NCI-H460 (cell line): Measurements from ENCODE around the gene NANP. TPM values are rescaled to one million over a fixed set of nuclear protein-coding genes. Genes with fewer than 3 reads are reported as not detected.
"Not testable (repeated sequence)": the region's sequence is repeated elsewhere in the genome, so short reads cannot be mapped to it uniquely, and the experiment has no call there.

Experiments
- DNase-seq: peaks from one replicate; pipeline ENCODE4 v3.0.0-alpha.2; 2016; ENCODE audit warnings: low read depth; ENCODE audit errors: extremely low read depth
- polyA plus RNA-seq: library from polyadenylated mRNA; depleted of rRNA; stranded (reverse); fragments of >200 nt; gene quantifications from 2 replicates; pipeline ENCODE4 v1.2.3, GENCODE V29; 2014; cell fraction: nucleus; rRNA removed
- total RNA-seq: library from RNA; depleted of rRNA; stranded (reverse); fragments of >200 nt; shearing (Covaris generic); gene quantifications from 2 replicates; pipeline ENCODE4 v1.2.3, GENCODE V29; 2014; rRNA removed

The NANP gene
- total RNA-seq: 9.7 and 14.7 TPM in 2 replicates
- 7.2 and 9.8 TPM in 2 replicates for polyA plus RNA-seq

DNA sequence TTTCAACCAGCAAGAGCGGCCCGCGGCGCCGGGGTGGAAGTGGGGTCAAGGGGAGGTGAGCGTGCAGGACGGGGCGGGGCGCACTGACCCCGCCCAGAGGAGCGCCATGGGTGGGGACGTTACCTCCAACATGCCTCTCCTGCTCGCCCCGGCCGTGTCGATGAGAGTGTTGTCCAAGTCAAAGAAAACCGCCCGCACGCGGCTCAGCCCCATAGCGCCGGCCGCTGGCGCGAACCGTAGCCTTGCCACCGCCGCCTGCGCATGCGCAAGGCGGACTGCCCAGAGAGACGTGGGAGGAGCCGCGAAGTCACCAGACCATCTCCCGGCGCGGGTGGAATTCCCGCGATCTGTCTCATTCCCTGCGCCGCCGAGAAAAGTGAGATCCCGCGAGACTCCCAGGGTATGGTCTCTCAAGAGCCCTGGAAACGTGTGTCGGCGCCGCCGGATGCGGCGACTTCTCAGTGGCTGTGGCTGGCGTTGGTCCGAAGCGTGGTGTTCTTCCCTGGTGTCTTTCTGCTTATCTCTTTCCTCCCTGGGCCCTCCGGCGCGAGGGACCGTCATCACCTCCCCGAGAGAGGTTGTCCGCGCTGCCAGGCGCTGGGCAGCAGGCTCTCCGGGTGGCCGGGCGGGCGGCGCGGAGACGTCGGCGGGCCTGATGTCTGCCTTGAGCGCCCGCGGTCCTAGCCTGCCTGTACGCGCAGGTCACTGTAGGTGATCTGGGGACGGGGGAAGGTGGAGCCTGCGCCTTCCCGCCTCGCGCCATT lies at the start of gene NANP:
TSS of gene NANP (minus strand) at position 279 of the 764 bp plus-strand sequence. CDS start at position 213, 66 bp downstream.
- DNase-seq: peak; percentile 98

DNA sequence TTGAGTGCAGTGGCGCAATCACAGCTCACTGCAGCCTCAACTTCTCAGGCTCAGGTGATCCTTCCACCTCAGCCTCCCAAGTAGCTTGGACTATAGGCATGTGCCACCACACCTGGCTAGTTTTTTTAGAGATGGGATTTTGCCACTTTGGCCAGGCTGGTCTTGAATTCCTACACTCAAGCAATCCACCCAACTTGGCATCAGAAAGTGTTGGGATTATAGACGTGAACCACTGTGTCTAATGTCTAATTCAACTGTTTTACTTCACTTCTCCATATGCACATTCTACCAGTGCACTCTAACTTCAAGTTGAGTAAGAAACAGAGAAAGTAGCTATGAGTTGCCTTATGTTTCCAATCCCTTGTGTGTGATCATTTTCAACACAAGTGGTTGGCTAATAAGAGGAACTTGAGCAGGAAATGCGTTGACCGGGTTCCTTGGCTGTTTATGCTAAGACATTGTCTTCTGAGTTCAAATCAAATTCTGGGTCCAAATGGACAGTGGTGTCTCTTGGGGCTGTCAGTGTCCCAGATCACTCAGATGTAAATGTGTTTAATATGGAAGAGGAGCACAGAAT lies 48.9 kb upstream of the NANP start:
- DNase-seq: no peak

- no peak for DNase-seq
Measured at GRCh38 chr20:25669826-25670422, 46.1 kb upstream of the NANP start.

- DNase-seq: no peak
Measured at GRCh38 chr20:25668446-25668845, 44.6 kb upstream of the NANP start.

DNA sequence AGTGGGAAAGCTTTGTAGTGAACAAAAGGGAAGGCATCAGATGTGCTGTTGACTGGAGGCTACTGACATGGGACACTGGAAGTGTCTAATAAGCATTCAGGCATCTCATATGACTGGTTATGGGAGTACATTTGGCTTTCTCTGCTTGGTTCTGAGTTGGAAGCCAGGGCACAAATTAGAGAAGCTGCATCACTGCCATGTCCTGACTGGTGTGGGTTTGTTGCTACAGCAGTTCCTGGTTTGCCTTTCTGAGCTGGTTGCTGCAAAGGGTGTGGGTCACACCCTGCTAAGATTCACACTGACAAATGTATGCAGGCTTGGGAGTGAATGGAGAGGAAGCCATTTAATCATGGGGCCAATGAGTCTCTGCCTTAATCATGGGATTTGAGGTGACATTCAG lies 36.2 kb upstream of the NANP start:
- no peak for DNase-seq

- no peak for DNase-seq
Measured at GRCh38 chr20:25654487-25654886, 30.7 kb upstream of the NANP start.

DNA sequence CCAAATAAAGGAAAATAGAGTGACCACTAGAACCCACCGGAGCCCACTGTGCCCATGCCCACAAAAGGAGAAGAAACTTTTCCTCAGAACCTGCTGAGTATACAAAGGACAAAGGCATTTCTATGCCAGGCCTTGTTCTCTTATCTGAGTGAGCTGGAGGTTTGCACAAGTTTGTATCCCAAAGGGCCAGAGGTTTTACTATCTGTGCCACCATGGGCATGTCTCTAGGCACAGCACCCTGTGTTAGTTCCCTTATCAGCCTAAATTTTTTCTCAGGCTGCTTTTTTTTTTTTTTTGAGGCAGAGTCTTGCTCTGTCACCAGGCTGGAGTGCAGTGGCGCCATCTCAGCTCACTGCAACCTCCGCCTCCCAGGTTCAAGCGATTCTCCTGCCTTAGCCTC lies 29.1 kb upstream of the NANP start:
- DNase-seq: not testable (repeated sequence)

GRCh38 chr20:25644814-25645213 lies 21.0 kb upstream of the NANP start:
- no peak for DNase-seq

DNA sequence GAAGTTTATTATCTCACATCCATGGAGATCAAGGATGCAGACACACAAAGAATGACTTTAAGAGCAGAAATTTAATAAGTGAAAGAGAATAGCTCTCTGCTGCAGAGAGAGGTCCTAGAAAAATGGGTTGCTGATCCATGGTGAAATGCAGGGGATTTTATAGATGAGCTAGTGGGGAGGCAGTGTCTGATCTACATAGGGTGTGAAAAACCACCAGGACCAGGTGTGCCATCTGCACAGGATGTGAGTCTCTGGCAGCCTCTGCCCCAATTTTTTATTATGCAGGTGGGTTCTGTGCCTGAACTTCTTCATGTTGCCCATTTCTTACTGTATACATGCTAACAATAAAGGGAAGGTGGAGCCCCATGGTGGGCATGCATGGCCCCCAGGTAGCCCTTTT lies 19.9 kb upstream of the NANP start:
- DNase-seq: no peak

DNA sequence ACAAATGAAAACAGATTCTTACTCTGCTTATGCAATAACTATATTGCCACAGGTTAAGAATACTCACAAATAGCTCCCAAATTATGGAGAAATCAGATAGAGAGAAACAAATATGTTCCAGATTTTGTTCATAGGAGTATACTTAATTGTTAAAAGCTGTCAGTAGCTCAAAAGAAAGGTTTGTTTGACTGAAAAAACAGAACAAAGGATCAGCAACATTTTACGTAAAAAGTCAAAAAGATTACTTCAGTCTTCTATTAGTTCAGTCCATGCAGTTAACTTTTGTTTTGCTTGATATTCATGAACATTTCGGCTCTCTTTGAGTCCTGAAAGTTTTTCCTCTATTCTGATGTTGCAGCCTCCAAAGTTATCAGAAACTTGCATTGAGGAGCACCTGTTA lies 13.4 kb upstream of the NANP start:
- no peak for DNase-seq

- no peak for DNase-seq
Measured at GRCh38 chr20:25632940-25633790, 9.4 kb upstream of the NANP start.

DNA sequence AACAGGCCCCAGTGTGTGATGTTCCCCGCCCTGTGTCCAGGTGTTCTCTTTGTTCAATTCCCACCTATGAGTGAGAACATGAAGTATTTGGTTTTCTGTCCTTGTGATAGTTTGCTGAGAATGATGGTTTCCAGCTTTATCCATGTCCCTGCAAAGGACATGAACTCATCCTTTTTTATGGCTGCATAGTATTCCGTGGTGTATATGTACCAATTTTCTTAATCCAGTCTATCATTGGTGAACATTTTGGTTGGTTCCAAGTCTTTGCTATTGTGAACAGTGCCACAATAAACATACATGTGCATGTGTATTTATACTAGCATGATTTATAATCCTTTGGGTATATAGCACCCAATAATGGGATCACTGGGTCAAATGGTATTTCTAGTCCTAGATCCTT lies 6.8 kb upstream of the NANP start:
- not testable (repeated sequence) for DNase-seq

- DNase-seq: no peak
Measured at GRCh38 chr20:25629816-25630499, 6.1 kb upstream of the NANP start.

DNA sequence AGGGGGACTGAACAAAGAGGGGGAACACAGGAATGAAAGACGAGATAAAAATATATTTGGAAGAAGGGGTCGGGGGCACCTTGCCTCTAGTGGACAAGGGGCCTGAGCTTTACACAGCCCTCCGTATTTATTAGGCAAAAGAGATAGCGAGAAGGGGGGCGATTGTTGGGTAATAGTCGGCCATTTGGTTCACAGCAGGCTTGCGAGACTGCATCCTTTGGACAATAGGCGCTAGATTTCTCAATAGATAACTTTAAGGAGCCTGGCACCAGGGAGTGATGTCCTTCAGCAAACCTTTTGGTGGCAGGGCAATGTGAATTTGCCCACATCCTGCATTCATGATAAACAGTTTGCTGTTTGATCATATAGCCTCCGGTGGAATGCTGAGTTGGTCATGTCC lies 3.0 kb upstream of the NANP start:
- peak; percentile 25 for DNase-seq

DNA sequence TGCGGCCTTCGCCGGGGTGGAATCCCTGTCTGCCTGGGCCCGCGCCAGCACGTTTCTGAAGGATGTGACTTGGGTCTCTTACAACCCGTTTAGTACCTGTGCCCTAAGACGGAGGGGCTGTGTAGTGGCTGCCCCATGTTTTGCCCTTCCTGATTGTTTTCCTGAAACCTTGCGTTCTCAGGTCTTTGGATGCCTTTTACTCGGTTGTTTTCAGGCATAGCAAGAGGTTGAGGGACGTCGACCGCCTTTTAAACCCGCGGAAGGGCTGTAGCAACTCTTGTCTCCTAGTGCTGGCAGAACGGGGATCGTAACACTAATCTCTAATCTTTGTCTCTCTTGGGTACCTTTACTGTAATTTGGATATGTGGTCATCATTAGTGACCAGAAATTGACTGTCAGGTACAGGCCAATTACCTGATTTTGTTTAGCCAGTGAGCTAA lies 706 bp upstream of the NANP start:
- DNase-seq: no peak

GRCh38 chr20:25623225-25623735 lies 534 bp downstream of the NANP start:
- DNase-seq: peak; percentile 13

GRCh38 chr20:25622450-25623224 lies 1.2 kb downstream of the NANP start:
- no peak for DNase-seq

GRCh38 chr20:25622049-25622448 lies 1.8 kb downstream of the NANP start:
- no peak for DNase-seq

DNA sequence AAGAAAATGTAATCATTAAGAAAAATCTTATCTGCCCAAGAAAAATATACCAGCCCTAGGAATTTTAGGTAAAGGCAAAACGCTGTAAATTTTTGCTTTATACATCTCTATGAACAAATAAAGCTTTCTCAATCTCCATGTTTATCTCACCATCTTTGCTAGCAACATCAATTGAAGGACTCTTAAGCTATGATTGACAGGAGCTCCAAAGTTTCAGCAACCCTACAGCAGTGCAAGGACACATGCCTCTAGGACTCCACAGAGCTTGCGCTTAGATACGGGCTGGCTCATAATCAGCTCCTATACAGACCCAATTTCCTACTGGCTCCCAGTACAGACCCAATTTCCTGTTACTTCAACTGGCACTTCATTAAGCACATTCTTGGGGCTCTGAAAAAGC lies 4.3 kb downstream of the NANP start:
- DNase-seq: no peak
